Measurements from ENCODE around the gene HARS1. TPM values are rescaled to one million over a fixed set of nuclear protein-coding genes. Genes with fewer than 3 reads are reported as not detected.
"Not testable (repeated sequence)": the region's sequence is repeated elsewhere in the genome, so short reads cannot be mapped to it uniquely, and the experiment has no call there.

Gene HARS1
- total and polyA plus RNA-seq, 8 donors = 36.2 to 82.8 (median 72.9) TPM

GRCh38 chr5:140733098-140733497, 41.9 kb upstream of the HARS1 start:
- TF ChIP-seq CTCF (IDR thresholded peaks at IDR 0.05) = no peak
- DNase-seq = no peak
- intact Hi-C loops (cut with DNase I) = no loop called here
- Histone ChIP-seq H3K36me3 (no peaks in the 10 kb centered on the region), H3K9me3 (peaks cover 0 to 3% of the 10 kb centered on the region in 2 donors), H3K27ac (no peak overlapping the region), H3K27me3 (peaks cover 3 to 43% of the 10 kb centered on the region in 2 donors), H3K4me1 (no peaks in the 10 kb centered on the region), H3K4me3 (no peak overlapping the region)
- no peak for ATAC-seq

GRCh38 chr5:140725799-140726471, 34.8 kb upstream of the HARS1 start:
- H3K4me3 ChIP-seq = no peak overlapping the region
- no peaks in the 10 kb centered on the region for H3K9me3 ChIP-seq
- no peaks in the 10 kb centered on the region for H3K36me3 ChIP-seq
- intact Hi-C loops (cut with DNase I) = loop anchor here in 1 of 2 donors (10.0 kb wide), 1 partner anchor 361 kb away; the partner anchor contains the start of gene SLC4A9
- peaks cover 0 to 63% of the 10 kb centered on the region in 2 donors for H3K27me3 ChIP-seq
- ATAC-seq (peak; percentile 91), DNase-seq (peak; percentile 13 to 79 (median 40))
- TF ChIP-seq CTCF (IDR thresholded peaks at IDR 0.05) = no peak
- peaks cover 0 to 4% of the 10 kb centered on the region in 2 donors for H3K4me1 ChIP-seq
- no peak overlapping the region for H3K27ac ChIP-seq

GRCh38 chr5:140721395-140721794, 30.2 kb upstream of the HARS1 start:
- not testable (repeated sequence) for DNase-seq, H3K4me3 ChIP-seq, ATAC-seq, H3K27ac ChIP-seq, H3K4me1 ChIP-seq, H3K9me3 ChIP-seq, H3K36me3 ChIP-seq
- peaks cover 0 to 34% of the 10 kb centered on the region in 2 donors for H3K27me3 ChIP-seq
- intact Hi-C loops (cut with DNase I) = loop anchor here in 1 of 2 donors (10.0 kb wide), 1 partner anchor 357 kb away; the partner anchor contains the start of gene SLC4A9

- H3K4me1 ChIP-seq, H3K9me3 ChIP-seq, H3K27ac ChIP-seq, H3K4me3 ChIP-seq, ATAC-seq, DNase-seq, H3K36me3 ChIP-seq: not testable (repeated sequence)
- intact Hi-C loops (cut with DNase I) = loop anchor here in 1 of 2 donors (10.0 kb wide), 1 partner anchor 356 kb away; the partner anchor contains the start of gene SLC4A9
- H3K27me3 ChIP-seq = peaks cover 0 to 28% of the 10 kb centered on the region in 2 donors
These were observed 29.6 kb upstream of the HARS1 start for GRCh38 chr5:140720738-140721137.

GRCh38 chr5:140718266-140718592, 27.1 kb upstream of the HARS1 start:
- no peak overlapping the region for H3K4me3 ChIP-seq
- ATAC-seq (no peak), DNase-seq (no peak)
- H3K9me3 ChIP-seq = no peaks in the 10 kb centered on the region
- H3K36me3 ChIP-seq = no peaks in the 10 kb centered on the region
- no peaks in the 10 kb centered on the region for H3K4me1 ChIP-seq
- peaks cover 0 to 9% of the 10 kb centered on the region in 2 donors for H3K27me3 ChIP-seq
- H3K27ac ChIP-seq = no peak overlapping the region
- intact Hi-C loops (cut with DNase I) = no loop called here
- TF ChIP-seq CTCF (IDR thresholded peaks at IDR 0.05) = no peak

GRCh38 chr5:140716238-140716637, 25.1 kb upstream of the HARS1 start:
- H3K27ac ChIP-seq; H3K36me3 ChIP-seq; H3K4me1 ChIP-seq; ATAC-seq; H3K4me3 ChIP-seq; H3K9me3 ChIP-seq; intact Hi-C loops (cut with DNase I); H3K27me3 ChIP-seq; DNase-seq: not testable (repeated sequence)

Data from left lung (tissue), 10 donors.